ENCODE data around the gene ATXN7.

- no peak for TF ChIP-seq POLR2AphosphoS5 (IDR thresholded peaks at IDR 0.05; ENCODE audit: insufficient read depth in 1 of 2, low read depth in 1 of 2)
- TF ChIP-seq CTCF (IDR thresholded peaks at IDR 0.05), result no peak
These were observed 128.0 kb downstream of the ATXN7 start for GRCh38 chr3:63991666-63992065.
